Lung (tissue), 12 donors: ENCODE measurements around the gene PRKD2. TPM values are rescaled to one million over a fixed set of nuclear protein-coding genes. Genes with fewer than 3 reads are reported as not detected.

Experiments used
- ATAC-seq: fragments of 200-7000 bp; cut with Tn5 transposase; one replicate; pipeline ENCODE4 v1.9.1; 2020; ENCODE audit warnings: moderate number of reproducible peaks; ENCODE audit not compliant: insufficient read depth, low FRiP score
- DNase-seq, 3 donors: peaks; one replicate each; pipeline ENCODE4 v3.0.0-alpha.2; 2013 to 2017
- H3K27ac ChIP-seq, 2 donors: one replicate each; pipeline ENCODE4 v1.5.1; 2013; ENCODE audit warnings: mild to moderate bottlenecking in 2 of 2, moderate library complexity in 2 of 2, control low read depth in 1 of 2, inconsistent platforms in 1 of 2, low read depth in 1 of 2, low read length in 1 of 2
- H3K27me3 ChIP-seq, 3 donors: one replicate each; pipeline ENCODE4 v1.5.1; 2013; ENCODE audit warnings: low read length in 2 of 3; ENCODE audit not compliant: control insufficient read depth in 3 of 3, insufficient read depth in 3 of 3
- H3K36me3 ChIP-seq, 4 donors: one replicate each; pipeline ENCODE4 v1.5.1; 2013; ENCODE audit warnings: low read length in 4 of 4, mild to moderate bottlenecking in 1 of 4, moderate library complexity in 1 of 4; ENCODE audit not compliant: control insufficient read depth in 4 of 4, insufficient read depth in 4 of 4
- H3K4me1 ChIP-seq, 5 donors: one replicate each; pipeline ENCODE4 v1.5.1; 2013; ENCODE audit warnings: low read length in 5 of 5, mild to moderate bottlenecking in 2 of 5, moderate library complexity in 1 of 5; ENCODE audit not compliant: control insufficient read depth in 5 of 5, insufficient read depth in 5 of 5
- H3K4me3 ChIP-seq: one replicate; pipeline ENCODE4 v1.5.1; 2013; ENCODE audit warnings: mild to moderate bottlenecking, control low read depth, moderate library complexity
- H3K9ac ChIP-seq, 2 donors: one replicate each; pipeline ENCODE4 v1.5.1; 2013; ENCODE audit warnings: low read length in 2 of 2, control low read depth in 1 of 2; ENCODE audit not compliant: insufficient read depth in 1 of 2
- H3K9me3 ChIP-seq, 4 donors: one replicate each; pipeline ENCODE4 v1.5.1; 2013; ENCODE audit warnings: low read length in 3 of 4, mild to moderate bottlenecking in 1 of 4, moderate library complexity in 1 of 4; ENCODE audit not compliant: control insufficient read depth in 4 of 4, insufficient read depth in 3 of 4
- WGBS, 2 donors: extraction: QIAGEN DNeasy Blood & Tissue Kit; methylation state at CpG; one replicate each; pipeline ENCODE4 v1.1.7; 2013; 5-methylcytosine and 5-hydroxymethylcytosine counted together
- polyA plus RNA-seq, 2 donors: library from polyadenylated mRNA; stranded (reverse); fragments of 200-250 nt; gene quantifications; one replicate each; pipeline ENCODE4 v1.2.1, GENCODE V29; 2013
- total RNA-seq, 2 donors: library from RNA; depleted of rRNA in 1 of 2; stranded (reverse); fragments of >200 nt in 1 of 2; gene quantifications; one replicate each; pipeline ENCODE4 v1.2.1, GENCODE V29; 2014 to 2021
- TF ChIP-seq, protein P1 (sequence below): IDR thresholded peaks from 2 replicates; pipeline ENCODE4 v1.5.1; 2012; ENCODE audit warnings: mild to moderate bottlenecking; ENCODE audit errors: control extremely low read depth, extremely low read depth
- donor health status: control.
- donor health status: control.
- donor health status: Bipolar disorder and iron deficiency.
- donor health status: healthy.
- donor health status: DM: yes; HTN: yes; CAD: no.

Gene PRKD2
- total and polyA plus RNA-seq, 4 donors = 35.5 to 56.2 (median 45.1) TPM

DNA sequence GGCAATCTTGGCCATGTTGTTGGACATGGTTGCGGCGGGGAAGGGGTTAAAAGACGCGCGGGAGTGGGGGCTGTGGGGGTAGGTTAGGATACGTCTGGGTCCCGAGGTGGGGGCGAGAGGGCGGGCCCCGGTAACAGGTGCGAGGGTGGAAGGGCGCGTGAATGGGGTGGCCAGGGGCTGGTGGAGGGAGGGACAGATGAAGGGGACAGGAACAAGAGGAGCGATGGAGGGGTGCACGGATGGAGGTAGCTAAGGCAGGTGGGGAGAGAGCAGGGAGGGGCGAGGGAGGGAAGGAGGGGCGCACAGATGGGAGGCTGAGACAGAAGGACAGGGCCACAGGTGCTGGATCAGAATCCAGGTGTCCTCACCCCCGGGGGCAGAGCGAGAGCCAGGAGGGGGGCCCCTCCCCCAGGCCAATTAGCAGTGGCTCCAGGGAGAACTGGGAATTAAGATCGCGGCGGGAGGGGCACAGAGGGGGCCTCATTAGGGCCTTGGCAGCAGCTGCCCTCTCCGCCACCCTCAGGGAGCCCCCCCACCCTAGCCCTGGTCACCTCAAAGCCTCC, 82.2 kb downstream of the PRKD2 start:
- WGBS, 2 donors = 8 to 9% methylated on average over 23 of the region's 23 CpGs
- Histone ChIP-seq H3K9me3 (no peaks in the 10 kb centered on the region), H3K27ac (no peak overlapping the region), H3K36me3 (no peaks in the 10 kb centered on the region), H3K4me3 (no peak overlapping the region), H3K27me3 (peaks cover 0 to 25% (median 4%) of the 10 kb centered on the region in 3 donors), H3K4me1 (peaks cover 0 to 52% (median 21%) of the 10 kb centered on the region in 5 donors), H3K9ac (no peak overlapping the region)
- TF ChIP-seq, protein P1, sequence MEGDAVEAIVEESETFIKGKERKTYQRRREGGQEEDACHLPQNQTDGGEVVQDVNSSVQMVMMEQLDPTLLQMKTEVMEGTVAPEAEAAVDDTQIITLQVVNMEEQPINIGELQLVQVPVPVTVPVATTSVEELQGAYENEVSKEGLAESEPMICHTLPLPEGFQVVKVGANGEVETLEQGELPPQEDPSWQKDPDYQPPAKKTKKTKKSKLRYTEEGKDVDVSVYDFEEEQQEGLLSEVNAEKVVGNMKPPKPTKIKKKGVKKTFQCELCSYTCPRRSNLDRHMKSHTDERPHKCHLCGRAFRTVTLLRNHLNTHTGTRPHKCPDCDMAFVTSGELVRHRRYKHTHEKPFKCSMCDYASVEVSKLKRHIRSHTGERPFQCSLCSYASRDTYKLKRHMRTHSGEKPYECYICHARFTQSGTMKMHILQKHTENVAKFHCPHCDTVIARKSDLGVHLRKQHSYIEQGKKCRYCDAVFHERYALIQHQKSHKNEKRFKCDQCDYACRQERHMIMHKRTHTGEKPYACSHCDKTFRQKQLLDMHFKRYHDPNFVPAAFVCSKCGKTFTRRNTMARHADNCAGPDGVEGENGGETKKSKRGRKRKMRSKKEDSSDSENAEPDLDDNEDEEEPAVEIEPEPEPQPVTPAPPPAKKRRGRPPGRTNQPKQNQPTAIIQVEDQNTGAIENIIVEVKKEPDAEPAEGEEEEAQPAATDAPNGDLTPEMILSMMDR = no peak
- ATAC-seq = no peak
- no peak for DNase-seq

DNA sequence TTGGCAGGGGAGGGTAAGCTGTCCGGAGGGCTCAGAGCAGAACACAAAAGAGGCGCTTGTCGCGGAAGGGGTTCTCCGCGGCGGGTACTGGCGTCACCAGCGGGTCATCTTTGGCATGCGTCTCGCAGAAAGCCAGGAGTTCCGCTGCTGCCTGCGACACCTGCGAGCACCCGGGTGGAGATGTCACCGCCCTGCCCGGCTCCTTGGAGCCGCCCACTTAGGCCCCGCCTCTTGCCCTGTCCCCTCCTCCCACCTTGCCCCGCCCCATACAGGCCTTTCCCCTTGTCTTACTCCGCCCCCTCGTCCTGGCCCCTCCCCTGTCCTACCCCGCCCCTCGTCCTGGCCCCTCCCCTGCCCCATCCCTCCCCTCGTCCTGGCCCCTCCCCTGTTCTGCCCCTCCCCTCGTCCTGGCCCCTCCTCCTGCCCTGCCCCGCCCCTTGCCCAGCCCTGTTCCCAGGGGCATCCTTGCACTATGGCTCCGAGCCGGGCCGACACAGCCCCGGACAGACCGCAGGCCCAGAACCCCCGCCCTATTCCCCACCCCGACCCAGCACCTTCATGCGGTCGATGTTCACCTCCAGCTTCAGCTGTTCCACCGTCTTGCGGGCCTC, 82.8 kb downstream of the PRKD2 start:
- Histone ChIP-seq H3K36me3 (no peaks in the 10 kb centered on the region), H3K4me1 (peaks cover 0 to 53% (median 19%) of the 10 kb centered on the region in 5 donors), H3K4me3 (no peak overlapping the region), H3K27ac (no peak overlapping the region), H3K9me3 (no peaks in the 10 kb centered on the region), H3K9ac (no peak overlapping the region), H3K27me3 (peaks cover 0 to 25% (median 3%) of the 10 kb centered on the region in 3 donors)
- TF ChIP-seq, protein P1 = no peak
- ATAC-seq = peak; percentile 83
- WGBS, 2 donors = 4 to 11% methylated on average over 33 to 38 of the region's 38 CpGs
- DNase-seq = peak; percentile 58 to 84 (median 69)

DNA sequence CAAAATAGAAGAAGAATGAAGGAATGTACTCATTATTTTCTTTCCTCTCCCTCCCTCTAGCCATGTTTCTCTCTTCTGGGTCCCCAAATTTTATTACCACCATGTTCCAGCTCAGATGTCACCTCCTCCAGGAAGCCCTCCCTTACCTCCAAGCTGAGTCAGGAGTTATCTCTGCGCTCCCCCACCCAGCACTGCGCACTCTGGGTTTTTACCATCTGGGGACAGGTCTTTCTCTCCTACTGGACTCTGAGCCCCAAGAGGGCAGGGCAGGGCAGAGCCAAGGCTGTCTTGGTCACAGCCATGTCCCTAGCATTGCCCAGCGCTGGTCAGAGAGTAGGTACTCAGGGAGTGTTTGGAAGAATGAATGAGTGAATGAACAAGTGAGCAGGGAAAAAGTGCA, 83.8 kb downstream of the PRKD2 start:
- WGBS, 2 donors = 91 to 97% methylated on average over 3 of the region's 3 CpGs
- Histone ChIP-seq H3K36me3 (no peaks in the 10 kb centered on the region), H3K9me3 (no peaks in the 10 kb centered on the region), H3K4me3 (no peak overlapping the region), H3K27me3 (peaks cover 0 to 23% (median 3%) of the 10 kb centered on the region in 3 donors), H3K4me1 (peaks cover 0 to 53% (median 17%) of the 10 kb centered on the region in 5 donors), H3K27ac (no peak overlapping the region), H3K9ac (no peak overlapping the region)
- ATAC-seq (no peak), DNase-seq (no peak)
- TF ChIP-seq, protein P1 = no peak
